Spinal cord (tissue), 10 donors: ENCODE measurements around the gene PTPRH. TPM values are rescaled to one million over a fixed set of nuclear protein-coding genes. Genes with fewer than 3 reads are reported as not detected.
A peak's percentile ranks its signal among the peaks of the same experiment; 100 is the strongest.

ENCODE experiments used
- DNase-seq, 6 donors: peaks; one replicate each; pipeline versions ENCODE4 v3.0.0 to v3.0.0-alpha.2; 2013 to 2015; ENCODE audit warnings: low spot score in 6 of 6, low read depth in 4 of 6
- H3K27ac ChIP-seq: one replicate; pipeline ENCODE4 v1.5.1; 2013; ENCODE audit warnings: low read depth, low read length, control low read depth
- H3K27me3 ChIP-seq: one replicate; pipeline ENCODE4 v1.6.1; 2013; ENCODE audit warnings: low read length; ENCODE audit not compliant: control insufficient read depth, insufficient read depth
- H3K36me3 ChIP-seq: one replicate; pipeline ENCODE4 v1.6.1; 2013; ENCODE audit warnings: low read length; ENCODE audit not compliant: control insufficient read depth, insufficient read depth
- H3K4me1 ChIP-seq: one replicate; pipeline ENCODE4 v1.6.1; 2013; ENCODE audit warnings: low read length; ENCODE audit not compliant: control insufficient read depth, insufficient read depth
- H3K4me3 ChIP-seq: one replicate; pipeline ENCODE4 v1.5.1; 2013; ENCODE audit warnings: low read depth, low read length, control low read depth
- H3K9me3 ChIP-seq: one replicate; pipeline ENCODE4 v1.6.1; 2013; ENCODE audit warnings: low read length; ENCODE audit not compliant: control insufficient read depth, insufficient read depth
- WGBS: methylation state at CpG from one replicate; pipeline ENCODE4 v1.1.5; 2013; ENCODE audit warnings: missing lambda C conversion rate; ENCODE audit not compliant: insufficient coverage; 5-methylcytosine and 5-hydroxymethylcytosine counted together
- polyA plus RNA-seq, 2 donors: library from polyadenylated mRNA; unstranded; fragments of 120-200 nt; gene quantifications; one replicate each; pipeline ENCODE4 v1.2.1, GENCODE V29; 2013; ENCODE audit not compliant: insufficient read length in 2 of 2
- small RNA-seq: library from RNA; depleted of rRNA; stranded (forward); fragments of <200 nt; gene quantifications from one replicate; pipeline ENCODE3, GENCODE V24; 2014; ENCODE audit warnings: low replicate concordance
- total RNA-seq, 2 donors: library from RNA; depleted of rRNA in 1 of 2; stranded (reverse); fragments of 120-200 nt in 1 of 2; fragments of >200 nt in 1 of 2; gene quantifications; one replicate each; pipeline versions ENCODE4 v1.2.3 to v1.2.4, GENCODE V29; 2013 to 2014
- donor health status: healthy.

The PTPRH gene
- total and polyA plus RNA-seq, 4 donors = 1.4 to 4.5 (median 2.3) TPM

- Histone ChIP-seq H3K4me1 (no peaks in the 10 kb centered on the region), H3K27ac (no peak overlapping the region), H3K4me3 (no peak overlapping the region), H3K9me3 (no peaks in the 10 kb centered on the region), H3K27me3 (peaks cover 3% of the 10 kb centered on the region), H3K36me3 (no peaks in the 10 kb centered on the region)
- no CpG with 5 or more reads among the region's 3 CpGs for WGBS
- peak in 1 of 6 donors; percentile 19 for DNase-seq
Observed at GRCh38 chr19:55134736-55135135, 74.6 kb downstream of the PTPRH start.

GRCh38 chr19:55133639-55134444 lies 75.5 kb downstream of the PTPRH start:
- peaks cover 3% of the 10 kb centered on the region for H3K27me3 ChIP-seq
- 55% methylated on average over 25 of the region's 25 CpGs for WGBS
- DNase-seq = no peak

GRCh38 chr19:55132453-55133129 lies 76.7 kb downstream of the PTPRH start:
- Histone ChIP-seq H3K27ac (no peak overlapping the region), H3K4me1 (no peaks in the 10 kb centered on the region), H3K4me3 (no peak overlapping the region), H3K27me3 (peaks cover 3% of the 10 kb centered on the region), H3K9me3 (no peaks in the 10 kb centered on the region), H3K36me3 (no peaks in the 10 kb centered on the region)
- DNase-seq = peak in 1 of 6 donors; percentile 38
- whole genome bisulfite sequencing = 42% methylated on average over 1 of the region's 14 CpGs

More at GRCh38 chr19:55133639-55134444, 75.5 kb downstream of the PTPRH start:
- Histone ChIP-seq H3K27ac (no peak overlapping the region), H3K4me3 (no peak overlapping the region), H3K9me3 (no peaks in the 10 kb centered on the region), H3K36me3 (no peaks in the 10 kb centered on the region), H3K4me1 (no peaks in the 10 kb centered on the region)

DNA sequence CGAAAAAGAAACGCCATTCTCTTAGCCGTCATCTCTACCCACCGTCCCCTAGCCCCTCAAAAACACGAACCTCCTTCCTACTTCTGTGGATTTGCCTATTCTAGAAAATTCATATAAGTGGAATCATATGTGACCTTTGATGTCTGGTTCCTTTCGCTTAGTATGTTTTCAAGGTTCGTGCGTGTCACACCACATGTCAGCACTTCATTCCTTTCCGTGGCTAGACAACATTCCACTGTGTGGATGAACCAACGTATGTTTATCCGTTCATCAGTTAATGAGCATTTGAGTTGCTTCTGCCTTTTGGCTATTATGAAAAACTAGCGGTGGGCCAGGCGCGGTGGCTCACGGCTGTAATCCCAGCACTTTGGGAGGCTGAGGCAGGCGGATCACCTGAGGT lies 77.9 kb downstream of the PTPRH start:
- DNase-seq = no peak
- WGBS = 93% methylated on average over 11 of the region's 16 CpGs
- Histone ChIP-seq H3K4me3 (no peak overlapping the region), H3K4me1 (no peaks in the 10 kb centered on the region), H3K9me3 (no peaks in the 10 kb centered on the region), H3K27ac (no peak overlapping the region), H3K27me3 (peaks cover 3% of the 10 kb centered on the region), H3K36me3 (no peaks in the 10 kb centered on the region)

Small RNAs within 50 kb of the gene (small RNA-seq; reads per million reads assigned to genes)
- gene MIR6802 (not detected), gene MIR6803 (not detected), gene MIR6804 (not detected), gene RF01210 (not detected)

Other genes starting within 250 kb of the PTPRH start
- 1 to 10 TPM; 6.3 to 7.2 TPM for gene NLRP2, start 243.1 kb downstream of the PTPRH start, total RNA-seq
- 1 to 10 TPM; 3.4 to 9.2 TPM for gene NLRP2, start 243.1 kb downstream of the PTPRH start, polyA plus RNA-seq
- under 1 TPM; 0.17 to 0.20 TPM for gene GP6, start 171.2 kb downstream of the PTPRH start, total RNA-seq
- 1 to 10 TPM in 1 of 2 donors, under 1 TPM in 1; 0.52 to 2.0 TPM for gene GP6, start 171.2 kb downstream of the PTPRH start, polyA plus RNA-seq
- gene RDH13, start 146.4 kb downstream of the PTPRH start, total RNA-seq = 10 to 100 TPM; 16.6 to 18.8 TPM
- 10 to 100 TPM; 17.2 to 34.8 TPM for gene RDH13, start 146.4 kb downstream of the PTPRH start, polyA plus RNA-seq
- 1 to 10 TPM; 3.0 to 4.0 TPM for gene EPS8L1, start 133.6 kb downstream of the PTPRH start, total RNA-seq
- 10 to 100 TPM; 13.0 to 17.9 TPM for gene EPS8L1, start 133.6 kb downstream of the PTPRH start, polyA plus RNA-seq
- gene PPP1R12C, start 91.9 kb downstream of the PTPRH start, total RNA-seq = 10 to 100 TPM; 20.4 to 71.1 TPM
- gene PPP1R12C, start 91.9 kb downstream of the PTPRH start, polyA plus RNA-seq = 100 to 1,000 TPM; 108 to 128 TPM
- 10 to 100 TPM in 1 of 2 donors, 1 to 10 TPM in 1; 8.5 to 17.9 TPM for gene TNNT1, start 60.3 kb downstream of the PTPRH start, total RNA-seq
- gene TNNT1, start 60.3 kb downstream of the PTPRH start, polyA plus RNA-seq = 10 to 100 TPM; 12.2 to 12.8 TPM
- gene TNNI3, start 51.8 kb downstream of the PTPRH start, total RNA-seq = 1 to 10 TPM; 3.2 to 3.4 TPM
- 1 to 10 TPM; 5.2 to 5.5 TPM for gene TNNI3, start 51.8 kb downstream of the PTPRH start, polyA plus RNA-seq
- 1 to 10 TPM; 2.2 to 8.4 TPM for gene DNAAF3, start 42.9 kb downstream of the PTPRH start, total RNA-seq
- 10 to 100 TPM in 1 of 2 donors, 1 to 10 TPM in 1; 8.3 to 12.7 TPM for gene DNAAF3, start 42.9 kb downstream of the PTPRH start, polyA plus RNA-seq
- 10 to 100 TPM; 11.5 to 28.1 TPM for gene SYT5, start 29.2 kb downstream of the PTPRH start, total RNA-seq
- gene SYT5, start 29.2 kb downstream of the PTPRH start, polyA plus RNA-seq = 100 to 1,000 TPM; 113 to 115 TPM
- 1 to 10 TPM in 1 of 2 donors, under 1 TPM in 1; 0.59 to 1.9 TPM for gene TMEM86B, start 19.3 kb upstream of the PTPRH start, total RNA-seq
- gene TMEM86B, start 19.3 kb upstream of the PTPRH start, polyA plus RNA-seq = 1 to 10 TPM; 6.6 to 8.0 TPM
- gene PPP6R1, start 49.5 kb upstream of the PTPRH start, total RNA-seq = 10 to 100 TPM; 22.6 to 23.9 TPM
- gene PPP6R1, start 49.5 kb upstream of the PTPRH start, polyA plus RNA-seq = 10 to 100 TPM; 58.9 to 66.8 TPM
- 10 to 100 TPM; 19.6 to 24.0 TPM for gene HSPBP1, start 70.6 kb upstream of the PTPRH start, total RNA-seq
- 10 to 100 TPM; 68.3 to 71.4 TPM for gene HSPBP1, start 70.6 kb upstream of the PTPRH start, polyA plus RNA-seq
- gene BRSK1, start 74.5 kb upstream of the PTPRH start, total RNA-seq = 10 to 100 TPM; 46.4 to 51.9 TPM
- 100 to 1,000 TPM; 201 to 206 TPM for gene BRSK1, start 74.5 kb upstream of the PTPRH start, polyA plus RNA-seq
- under 1 TPM; 0.66 to 0.89 TPM for gene TMEM150B, start 115.8 kb upstream of the PTPRH start, total RNA-seq
- under 1 TPM; 0.52 to 0.77 TPM for gene TMEM150B, start 115.8 kb upstream of the PTPRH start, polyA plus RNA-seq
- gene KMT5C, start 130.4 kb upstream of the PTPRH start, total RNA-seq = 10 to 100 TPM in 1 of 2 donors, 1 to 10 TPM in 1; 7.0 to 22.4 TPM
- 10 to 100 TPM; 25.5 to 39.2 TPM for gene KMT5C, start 130.4 kb upstream of the PTPRH start, polyA plus RNA-seq
- 1 to 10 TPM in 1 of 2 donors, under 1 TPM in 1; 0.69 to 2.8 TPM for gene COX6B2, start 145.2 kb upstream of the PTPRH start, total RNA-seq
- gene COX6B2, start 145.2 kb upstream of the PTPRH start, polyA plus RNA-seq = 1 to 10 TPM; 3.8 to 4.8 TPM
- not detected for gene GARIN5B, start 153.8 kb upstream of the PTPRH start, total RNA-seq
- under 1 TPM; 0.14 to 0.43 TPM for gene GARIN5B, start 153.8 kb upstream of the PTPRH start, polyA plus RNA-seq
- under 1 TPM; 0.20 to 0.22 TPM for gene IL11, start 161.0 kb upstream of the PTPRH start, total RNA-seq
- 1 to 10 TPM; 1.5 to 1.9 TPM for gene IL11, start 161.0 kb upstream of the PTPRH start, polyA plus RNA-seq
- 1 to 10 TPM in 1 of 2 donors, under 1 TPM in 1; 0.40 to 2.2 TPM for gene TMEM190, start 167.3 kb upstream of the PTPRH start, total RNA-seq
- 1 to 10 TPM in 1 of 2 donors, under 1 TPM in 1; 0.65 to 5.0 TPM for gene TMEM190, start 167.3 kb upstream of the PTPRH start, polyA plus RNA-seq
- under 1 TPM in 1 of 2 donors, not detected in 1; 0.55 TPM for gene TMEM238, start 174.8 kb upstream of the PTPRH start, total RNA-seq
- gene TMEM238, start 174.8 kb upstream of the PTPRH start, polyA plus RNA-seq = under 1 TPM; 0.69 to 0.86 TPM
- 100 to 1,000 TPM; 135 to 417 TPM for gene RPL28, start 176.4 kb upstream of the PTPRH start, total RNA-seq
- gene RPL28, start 176.4 kb upstream of the PTPRH start, polyA plus RNA-seq = 1,000 to 10,000 TPM; 1,153 to 1,205 TPM
- gene UBE2S, start 198.3 kb upstream of the PTPRH start, total RNA-seq = 10 to 100 TPM; 14.6 to 55.8 TPM
- 100 to 1,000 TPM; 104 to 124 TPM for gene UBE2S, start 198.3 kb upstream of the PTPRH start, polyA plus RNA-seq
- gene SHISA7, start 233.8 kb upstream of the PTPRH start, total RNA-seq = 1 to 10 TPM; 4.0 to 5.2 TPM
- gene SHISA7, start 233.8 kb upstream of the PTPRH start, polyA plus RNA-seq = 10 to 100 TPM; 29.1 to 35.6 TPM